Keratinocyte (primary cell): ENCODE results near the gene ABCC6. TPM values are rescaled to one million over a fixed set of nuclear protein-coding genes. Genes with fewer than 3 reads are reported as not detected.
"Not testable (repeated sequence)": the region's sequence is repeated elsewhere in the genome, so short reads cannot be mapped to it uniquely, and the experiment has no call there.

ENCODE experiments used
- DNase-seq: peaks from one replicate; pipeline ENCODE4 v3.0.0-alpha.2; 2011; ENCODE audit warnings: low read depth, missing footprints, low spot score
- FAIRE-seq: peaks from 2 replicates; lab custom pipeline; 2011; peaks lifted over from hg19 to GRCh38; lab: Jason Lieb, UNC
- H2AFZ ChIP-seq: 2 replicates; pipeline ENCODE4 v1.6.0; 2012; ENCODE audit warnings: low read length, control low read depth, inconsistent platforms; ENCODE audit not compliant: control insufficient read depth
- H3K27ac ChIP-seq: 2 replicates; pipeline ENCODE4 v1.5.1; 2011; ENCODE audit warnings: low read length; ENCODE audit not compliant: control insufficient read depth, insufficient read depth
- H3K27me3 ChIP-seq: 3 replicates; pipeline ENCODE4 v1.6.0; 2011; ENCODE audit warnings: low read length; ENCODE audit not compliant: control insufficient read depth, insufficient read depth; ENCODE audit errors: extremely low read depth
- H3K36me3 ChIP-seq, 2 experiments: 2 replicates in 1 of 2; 3 replicates in 1 of 2; pipeline ENCODE4 v1.5.1; 2011; ENCODE audit warnings: low read length in 2 of 2, mild to moderate bottlenecking in 1 of 2; ENCODE audit not compliant: control insufficient read depth in 2 of 2, insufficient read depth in 2 of 2; ENCODE audit errors: extremely low read depth in 1 of 2
- H3K4me1 ChIP-seq: 3 replicates; pipeline ENCODE4 v1.5.1; 2011; ENCODE audit warnings: low read length; ENCODE audit not compliant: control insufficient read depth, insufficient read depth; ENCODE audit errors: extremely low read depth
- H3K4me2 ChIP-seq: 3 replicates; pipeline ENCODE4 v1.6.0; 2011; ENCODE audit warnings: low read depth, low read length; ENCODE audit not compliant: control insufficient read depth, insufficient read depth; ENCODE audit errors: extremely low read depth
- H3K4me3 ChIP-seq, 3 experiments: fragments of 200-600 bp in 1 of 3; sonication (generic) in 1 of 3; 2 replicates in 2 of 3; 3 replicates in 1 of 3; pipeline ENCODE4 v1.5.1; 2011 to 2016; ENCODE audit warnings: low read length in 3 of 3, mild to moderate bottlenecking in 3 of 3, control low read depth in 2 of 3, inconsistent platforms in 1 of 3, low read depth in 1 of 3, mixed read lengths in 1 of 3, mixed run types in 1 of 3, moderate library complexity in 1 of 3; ENCODE audit not compliant: control insufficient read depth in 2 of 3, insufficient read depth in 2 of 3; ENCODE audit errors: extremely low read depth in 1 of 3
- H3K79me2 ChIP-seq: 2 replicates; pipeline ENCODE4 v1.6.0; 2012; ENCODE audit warnings: low read length; ENCODE audit not compliant: control insufficient read depth, insufficient read depth
- H3K9ac ChIP-seq: 3 replicates; pipeline ENCODE4 v1.6.0; 2011; ENCODE audit warnings: low read length; ENCODE audit not compliant: control insufficient read depth, insufficient read depth; ENCODE audit errors: extremely low read depth
- H3K9me1 ChIP-seq: 3 replicates; pipeline ENCODE4 v1.6.0; 2011; ENCODE audit warnings: low read length; ENCODE audit not compliant: control insufficient read depth, insufficient read depth; ENCODE audit errors: extremely low read depth
- H3K9me3 ChIP-seq: 2 replicates; pipeline ENCODE4 v1.5.1; 2012; ENCODE audit warnings: low read depth, low read length; ENCODE audit not compliant: control insufficient read depth
- H4K20me1 ChIP-seq: 3 replicates; pipeline ENCODE4 v1.6.0; 2011; ENCODE audit warnings: low read length; ENCODE audit not compliant: control insufficient read depth, insufficient read depth; ENCODE audit errors: extremely low read depth
- dilution Hi-C: fragments of 300-500 bp; cut with MboI; formaldehyde crosslinking; loops from one replicate; pipeline ENCODE4 v1.7.0; 2020; ENCODE audit warnings: low sequenced_read_pairs; ENCODE audit not compliant: extremely low pct_ligation_motif_present
- polyA plus RNA-seq, 5 experiments: library from polyadenylated mRNA; depleted of rRNA in 3 of 5; stranded (reverse) in 3 of 5; stranded (forward) in 1 of 5; unstranded in 1 of 5; fragments of >200 nt; gene quantifications; 1 replicate in 1 of 5; 2 replicates in 3 of 5; 3 replicates in 1 of 5; pipeline versions ENCODE4 v1.2.1 to v1.2.3, GENCODE V29; 2011 to 2012; ENCODE audit warnings: missing spikeins in 2 of 5, low read depth in 1 of 5, low replicate concordance in 1 of 5

The ABCC6 gene
- polyA plus RNA-seq, 1 donor (not counting 4 experiments of a cell fraction or from before 2014, with no cell fraction given): not detected

DNA sequence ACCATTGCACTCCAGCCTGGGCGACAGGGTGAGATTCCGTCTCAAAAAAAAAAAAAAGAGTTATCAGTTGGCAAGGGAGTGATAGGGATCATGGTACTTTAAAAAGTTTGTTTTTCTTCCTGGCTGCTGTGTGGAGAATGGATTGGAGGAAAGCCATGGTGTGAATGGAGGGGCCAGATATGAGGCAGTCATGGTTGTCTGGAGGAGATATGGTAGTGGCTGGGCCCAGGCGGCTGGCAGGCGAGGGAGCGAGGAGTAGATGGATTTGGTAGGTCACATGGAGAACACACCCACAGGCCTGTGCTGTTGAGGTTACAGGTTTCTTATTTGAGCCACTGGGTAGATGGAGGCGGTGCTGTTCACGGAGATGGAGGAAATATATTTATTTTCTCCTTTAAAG, 35.5 kb upstream of the ABCC6 start:
- H3K4me2 ChIP-seq, H3K4me3 ChIP-seq, H3K9ac ChIP-seq, H3K4me1 ChIP-seq, DNase-seq, H3K79me2 ChIP-seq, H3K36me3 ChIP-seq, FAIRE-seq, H3K9me3 ChIP-seq, H4K20me1 ChIP-seq, dilution Hi-C loops, H2AFZ ChIP-seq, H3K27ac ChIP-seq, H3K27me3 ChIP-seq, H3K9me1 ChIP-seq: not testable (repeated sequence)

DNA sequence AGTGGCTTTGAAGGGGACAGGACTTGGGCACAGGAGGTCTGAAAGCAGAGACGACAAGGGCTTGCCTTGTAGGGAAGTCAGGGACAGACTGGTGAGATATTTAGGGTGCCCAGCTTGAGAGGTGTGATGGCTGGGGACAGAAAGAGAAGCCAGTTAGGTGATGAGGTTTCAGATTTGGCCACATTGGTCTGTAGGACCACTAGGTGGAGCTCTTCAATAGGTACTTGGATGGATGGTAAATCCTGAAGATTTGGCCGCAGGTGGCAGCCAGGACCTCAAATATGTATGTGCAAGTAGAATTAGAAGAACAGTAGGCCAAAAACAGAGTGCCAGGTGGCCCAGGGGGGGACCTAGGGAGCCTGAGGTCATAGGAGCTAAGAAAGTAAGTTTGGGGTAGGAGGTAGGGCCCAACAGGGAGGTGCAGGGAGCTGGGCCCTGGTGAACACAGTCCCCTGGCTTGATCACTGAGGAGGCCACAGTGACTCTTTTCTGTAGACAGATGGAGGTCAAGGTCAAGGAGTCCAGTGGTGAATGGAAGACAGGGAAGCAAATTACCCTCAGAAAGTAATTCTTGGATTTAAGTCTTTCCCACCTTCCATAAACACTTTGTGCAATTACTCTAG, 34.1 kb upstream of the ABCC6 start:
- H2AFZ ChIP-seq, H3K4me2 ChIP-seq, dilution Hi-C loops, H3K9me3 ChIP-seq, DNase-seq, FAIRE-seq, H3K4me3 ChIP-seq, H3K27ac ChIP-seq, H3K9ac ChIP-seq, H3K36me3 ChIP-seq, H3K27me3 ChIP-seq, H4K20me1 ChIP-seq, H3K4me1 ChIP-seq, H3K79me2 ChIP-seq, H3K9me1 ChIP-seq: not testable (repeated sequence)

- H3K27me3 ChIP-seq, H3K9ac ChIP-seq, H4K20me1 ChIP-seq, H3K9me3 ChIP-seq, FAIRE-seq, DNase-seq, H3K27ac ChIP-seq, H3K36me3 ChIP-seq, H3K4me1 ChIP-seq, H2AFZ ChIP-seq, H3K4me2 ChIP-seq, H3K79me2 ChIP-seq, dilution Hi-C loops, H3K9me1 ChIP-seq, H3K4me3 ChIP-seq: not testable (repeated sequence)
These were observed 29.1 kb upstream of the ABCC6 start for GRCh38 chr16:16252377-16252776.

DNA sequence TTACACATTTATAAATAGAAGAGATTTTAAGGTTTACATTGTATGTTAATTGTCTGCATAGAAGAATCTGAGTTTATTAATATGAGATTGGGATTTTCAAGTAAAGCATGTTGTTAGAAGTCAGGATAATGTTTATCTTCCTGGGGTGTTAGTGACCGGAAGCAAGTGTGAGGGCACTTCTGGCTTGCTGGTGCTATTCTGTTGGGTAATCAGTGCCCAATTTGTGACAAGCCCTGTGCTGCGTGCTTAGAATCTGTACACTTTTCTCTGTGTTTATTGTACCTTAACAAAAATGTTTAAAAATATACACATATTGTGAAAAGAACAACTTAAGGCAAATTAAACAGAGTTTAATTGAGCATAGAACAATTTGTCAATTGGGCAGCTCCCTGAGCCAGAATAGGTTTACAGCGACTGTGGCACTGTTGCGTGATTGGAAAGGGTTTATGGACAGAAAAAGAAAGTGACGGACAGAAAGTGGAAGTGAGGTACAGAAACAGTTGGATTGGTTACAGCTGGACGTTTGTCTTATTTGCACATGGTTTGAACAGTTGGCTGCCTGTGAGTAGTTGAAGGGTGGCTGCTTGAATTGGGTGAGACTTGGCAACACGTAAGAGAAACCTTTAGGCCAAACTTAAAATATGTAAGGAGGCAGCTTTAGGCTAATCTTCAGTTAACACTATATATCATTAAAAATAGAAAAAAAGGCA, 26.5 kb upstream of the ABCC6 start:
- H3K9ac ChIP-seq, H3K4me3 ChIP-seq, H3K36me3 ChIP-seq, FAIRE-seq, H3K9me1 ChIP-seq, H3K4me2 ChIP-seq, dilution Hi-C loops, H3K79me2 ChIP-seq, H3K27ac ChIP-seq, DNase-seq, H4K20me1 ChIP-seq, H3K9me3 ChIP-seq, H2AFZ ChIP-seq, H3K4me1 ChIP-seq, H3K27me3 ChIP-seq: not testable (repeated sequence)

- H3K27ac ChIP-seq, H3K4me2 ChIP-seq, dilution Hi-C loops, DNase-seq, H3K4me1 ChIP-seq, H3K9me3 ChIP-seq, FAIRE-seq, H3K9ac ChIP-seq, H3K27me3 ChIP-seq, H2AFZ ChIP-seq, H4K20me1 ChIP-seq, H3K79me2 ChIP-seq, H3K36me3 ChIP-seq, H3K4me3 ChIP-seq, H3K9me1 ChIP-seq: not testable (repeated sequence)
These were observed 24.1 kb upstream of the ABCC6 start for GRCh38 chr16:16247439-16247838.
